ENCODE measurements around the gene CPLX3.

Gene CPLX3

DNA sequence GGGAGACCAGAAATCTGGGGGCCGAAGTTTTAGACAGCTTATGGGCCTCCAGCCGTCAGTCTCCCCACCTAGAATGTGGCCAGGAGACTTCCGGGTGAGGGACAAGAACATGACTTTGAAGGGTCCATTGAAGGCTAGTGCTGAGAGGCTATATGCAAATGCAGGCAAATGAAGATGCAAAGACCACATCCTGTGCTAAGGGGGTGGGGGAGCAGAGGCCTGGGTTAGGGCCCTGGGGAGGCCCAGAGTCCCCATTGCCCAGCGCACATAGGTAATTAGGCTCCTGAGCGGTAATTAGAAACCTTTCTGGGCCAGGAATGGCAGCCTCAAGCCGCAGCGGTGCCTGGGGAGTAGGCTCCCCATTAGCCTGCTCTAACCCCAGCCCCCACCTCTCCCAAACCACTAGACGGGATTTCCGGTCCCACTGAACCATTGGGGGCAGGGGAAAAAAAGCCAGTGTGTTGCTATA, 37.7 kb upstream of the CPLX3 start:
- Histone ChIP-seq H3K36me3 (ENCODE audit: control insufficient read depth in 5 of 5, insufficient read depth in 5 of 5, low read length in 5 of 5) (peaks cover 0 to 2% (median 0%) of the 10 kb centered on the region in 5 donors), H3K27ac (ENCODE audit: low read depth, low read length) (no peak overlapping the region), H3K4me1 (ENCODE audit: control insufficient read depth in 5 of 5, insufficient read depth in 5 of 5, low read length in 5 of 5) (peaks cover 30 to 97% (median 95%) of the 10 kb centered on the region in 5 donors), H3K9me3 (ENCODE audit: control insufficient read depth in 5 of 5, low read length in 5 of 5) (no peaks in the 10 kb centered on the region), H3K9ac (ENCODE audit: low read length in 5 of 5) (peak overlapping the region in 1 of 5 donors; percentile 5), H3K4me3 (ENCODE audit: low read depth in 1 of 5, low read length in 5 of 5) (peak overlapping the region in 2 of 5 donors; percentile 7 to 35), H3K27me3 (ENCODE audit: control insufficient read depth in 5 of 5, insufficient read depth in 4 of 5, low read length in 5 of 5) (no peaks in the 10 kb centered on the region)

DNA sequence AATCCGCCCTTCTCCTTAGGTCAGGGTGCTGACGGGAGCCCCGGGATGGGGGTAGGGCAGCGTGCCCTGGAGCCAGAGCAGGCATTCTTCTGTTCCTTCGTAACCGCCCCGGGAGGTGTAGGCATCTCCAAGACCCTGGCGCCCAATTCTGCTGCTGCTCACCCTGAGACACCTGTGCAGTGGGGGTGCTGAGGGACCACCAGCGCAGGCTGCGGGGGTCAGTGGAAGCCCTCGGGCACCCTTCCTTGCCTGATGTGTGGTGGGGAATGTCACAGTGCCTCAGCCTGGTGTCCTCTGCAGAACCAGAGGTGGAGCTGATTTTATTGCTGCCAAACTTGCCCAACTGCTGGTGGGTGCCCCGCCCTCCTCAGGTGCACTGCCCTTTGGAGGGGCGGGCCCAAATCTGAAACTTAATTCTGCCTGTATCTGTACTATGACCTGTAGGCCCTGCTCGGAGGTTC, 37.2 kb upstream of the CPLX3 start:
- peak overlapping the region in 2 of 5 donors; percentile 5 to 59 for H3K9ac ChIP-seq (ENCODE audit: low read length in 5 of 5)
- H3K4me3 ChIP-seq (ENCODE audit: low read depth in 1 of 5, low read length in 5 of 5): peak overlapping the region in 3 of 5 donors; percentile 7 to 35 (median 8)
- no peaks in the 10 kb centered on the region for H3K9me3 ChIP-seq (ENCODE audit: control insufficient read depth in 5 of 5, low read length in 5 of 5)
- H3K36me3 ChIP-seq (ENCODE audit: control insufficient read depth in 5 of 5, insufficient read depth in 5 of 5, low read length in 5 of 5): peaks cover 0 to 2% (median 0%) of the 10 kb centered on the region in 5 donors
- H3K27ac ChIP-seq (ENCODE audit: low read depth, low read length): no peak overlapping the region
- H3K27me3 ChIP-seq (ENCODE audit: control insufficient read depth in 5 of 5, insufficient read depth in 4 of 5, low read length in 5 of 5): no peaks in the 10 kb centered on the region
- H3K4me1 ChIP-seq (ENCODE audit: control insufficient read depth in 5 of 5, insufficient read depth in 5 of 5, low read length in 5 of 5): peaks cover 27 to 92% (median 90%) of the 10 kb centered on the region in 5 donors

DNA sequence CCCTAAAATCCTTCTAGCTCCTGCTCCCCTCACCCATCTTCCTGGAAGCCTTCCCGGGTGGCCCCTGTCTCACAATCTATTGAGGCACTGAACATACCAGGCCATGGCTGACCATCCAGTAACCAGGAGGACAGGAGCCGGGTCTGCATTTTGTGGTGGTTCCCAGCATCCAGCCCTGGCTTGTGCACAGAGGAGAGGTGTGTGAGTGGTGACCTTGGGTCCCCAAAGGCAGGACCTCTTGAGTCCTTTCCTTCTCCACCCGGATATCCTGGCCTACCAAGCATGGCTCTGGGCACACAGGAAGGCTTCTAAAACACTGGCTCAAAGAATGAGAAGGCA, 36.7 kb upstream of the CPLX3 start:
- Histone ChIP-seq H3K9ac (ENCODE audit: low read length in 5 of 5) (peak overlapping the region; percentile 17 to 63 (median 49)), H3K4me1 (ENCODE audit: control insufficient read depth in 5 of 5, insufficient read depth in 5 of 5, low read length in 5 of 5) (peaks cover 27 to 89% (median 85%) of the 10 kb centered on the region in 5 donors), H3K27me3 (ENCODE audit: control insufficient read depth in 5 of 5, insufficient read depth in 4 of 5, low read length in 5 of 5) (no peaks in the 10 kb centered on the region), H3K36me3 (ENCODE audit: control insufficient read depth in 5 of 5, insufficient read depth in 5 of 5, low read length in 5 of 5) (peaks cover 0 to 3% (median 0%) of the 10 kb centered on the region in 5 donors), H3K27ac (ENCODE audit: low read depth, low read length) (peak overlapping the region; percentile 17), H3K9me3 (ENCODE audit: control insufficient read depth in 5 of 5, low read length in 5 of 5) (no peaks in the 10 kb centered on the region), H3K4me3 (ENCODE audit: low read depth in 1 of 5, low read length in 5 of 5) (peak overlapping the region in 3 of 5 donors; percentile 7 to 45 (median 8))

DNA sequence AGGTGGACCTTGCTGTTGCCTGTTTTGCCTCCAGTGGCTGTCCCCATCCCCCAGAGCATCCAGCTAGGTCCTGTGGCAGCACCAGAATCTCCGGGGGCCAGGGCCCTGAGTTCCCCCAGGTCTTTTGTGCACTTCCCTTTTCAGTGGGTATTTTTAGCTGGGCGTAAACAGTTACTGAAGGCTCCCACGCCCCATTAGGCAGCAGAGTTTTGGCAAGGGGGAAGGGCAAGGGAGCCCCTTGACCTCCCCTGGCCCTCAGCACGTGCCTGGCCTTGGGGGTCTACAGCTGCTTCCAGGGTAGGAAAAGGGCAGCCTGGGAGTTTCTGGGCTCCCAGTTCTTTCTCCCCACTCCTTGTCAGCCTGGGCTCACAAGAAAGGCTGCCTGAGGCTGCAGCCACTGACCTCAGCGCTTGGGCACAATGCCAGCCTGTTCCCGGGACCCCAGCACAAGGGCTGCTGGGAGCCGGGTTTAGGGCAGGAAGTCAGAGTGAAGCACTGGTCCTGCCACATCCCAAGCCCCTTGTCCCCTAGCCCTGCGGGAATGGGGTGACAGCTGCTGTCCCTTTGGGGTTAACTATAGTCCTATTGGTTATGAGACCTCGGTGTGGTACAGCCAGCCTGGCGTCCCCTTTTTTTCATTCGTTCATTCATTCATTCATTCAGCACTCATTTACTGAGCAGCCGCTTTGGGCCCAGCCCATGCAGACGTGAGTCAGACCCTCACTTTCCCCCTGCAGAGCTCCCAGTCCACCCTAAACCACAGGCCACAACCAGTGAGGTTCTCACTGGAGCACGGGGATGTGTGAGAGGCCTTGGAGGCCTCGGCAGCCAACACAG, 36.1 kb upstream of the CPLX3 start:
- Histone ChIP-seq H3K36me3 (ENCODE audit: control insufficient read depth in 5 of 5, insufficient read depth in 5 of 5, low read length in 5 of 5) (peaks cover 0 to 8% (median 1%) of the 10 kb centered on the region in 5 donors), H3K9ac (ENCODE audit: low read length in 5 of 5) (peak overlapping the region; percentile 17 to 63 (median 49)), H3K9me3 (ENCODE audit: control insufficient read depth in 5 of 5, low read length in 5 of 5) (no peaks in the 10 kb centered on the region), H3K27me3 (ENCODE audit: control insufficient read depth in 5 of 5, insufficient read depth in 4 of 5, low read length in 5 of 5) (no peaks in the 10 kb centered on the region), H3K27ac (ENCODE audit: low read depth, low read length) (peak overlapping the region; percentile 17), H3K4me1 (ENCODE audit: control insufficient read depth in 5 of 5, insufficient read depth in 5 of 5, low read length in 5 of 5) (peaks cover 27 to 87% (median 79%) of the 10 kb centered on the region in 5 donors), H3K4me3 (ENCODE audit: low read depth in 1 of 5, low read length in 5 of 5) (peak overlapping the region in 3 of 5 donors; percentile 3 to 45 (median 8))

DNA sequence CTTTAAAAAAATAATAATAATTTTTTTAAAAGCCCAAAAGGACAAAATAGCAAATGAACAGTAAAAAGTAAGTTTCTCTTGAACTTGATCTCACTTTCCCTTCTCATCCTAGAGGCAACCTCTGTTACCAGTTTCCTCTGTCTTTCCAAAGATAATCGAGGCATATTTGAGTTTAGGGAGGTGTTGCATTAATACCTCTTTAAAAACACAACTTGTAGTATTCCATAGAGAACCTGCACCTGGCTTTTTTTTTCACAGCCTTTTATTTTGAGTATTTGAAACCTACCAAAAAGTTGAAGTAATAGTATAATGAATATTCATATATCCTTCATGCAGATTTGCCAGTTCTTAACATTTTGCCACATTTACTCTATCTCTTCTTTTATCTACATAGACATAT, 35.4 kb upstream of the CPLX3 start:
- Histone ChIP-seq H3K9me3 (ENCODE audit: control insufficient read depth in 5 of 5, low read length in 5 of 5) (no peaks in the 10 kb centered on the region), H3K36me3 (ENCODE audit: control insufficient read depth in 5 of 5, insufficient read depth in 5 of 5, low read length in 5 of 5) (peaks cover 0 to 8% (median 2%) of the 10 kb centered on the region in 5 donors), H3K4me3 (ENCODE audit: low read depth in 1 of 5, low read length in 5 of 5) (no peak overlapping the region), H3K4me1 (ENCODE audit: control insufficient read depth in 5 of 5, insufficient read depth in 5 of 5, low read length in 5 of 5) (peaks cover 23 to 80% (median 73%) of the 10 kb centered on the region in 5 donors), H3K27me3 (ENCODE audit: control insufficient read depth in 5 of 5, insufficient read depth in 4 of 5, low read length in 5 of 5) (no peaks in the 10 kb centered on the region), H3K27ac (ENCODE audit: low read depth, low read length) (no peak overlapping the region), H3K9ac (ENCODE audit: low read length in 5 of 5) (no peak overlapping the region)

DNA sequence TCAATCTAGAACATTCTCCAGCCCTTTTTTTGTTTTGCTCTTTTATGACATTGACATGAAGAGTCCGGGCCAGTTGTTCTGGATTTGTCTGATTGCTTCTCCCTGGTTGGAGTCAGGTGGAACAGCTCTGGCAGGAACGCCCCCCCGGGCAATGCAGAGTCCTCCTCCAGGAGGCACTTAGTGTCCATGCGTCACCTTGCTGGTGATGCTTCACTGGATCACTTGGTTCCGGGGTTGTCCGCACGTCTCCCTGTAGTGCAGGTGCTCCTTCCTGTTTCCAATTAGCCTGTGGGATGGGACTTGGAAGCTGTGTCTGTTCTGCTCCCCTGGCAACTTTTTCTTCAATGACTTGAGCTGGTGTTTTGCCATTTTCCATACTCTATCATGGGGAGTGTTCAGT, 34.8 kb upstream of the CPLX3 start:
- Histone ChIP-seq H3K27me3 (ENCODE audit: control insufficient read depth in 5 of 5, insufficient read depth in 4 of 5, low read length in 5 of 5) (no peaks in the 10 kb centered on the region), H3K4me1 (ENCODE audit: control insufficient read depth in 5 of 5, insufficient read depth in 5 of 5, low read length in 5 of 5) (peaks cover 21 to 73% (median 66%) of the 10 kb centered on the region in 5 donors), H3K9me3 (ENCODE audit: control insufficient read depth in 5 of 5, low read length in 5 of 5) (no peaks in the 10 kb centered on the region), H3K27ac (ENCODE audit: low read depth, low read length) (no peak overlapping the region), H3K36me3 (ENCODE audit: control insufficient read depth in 5 of 5, insufficient read depth in 5 of 5, low read length in 5 of 5) (peaks cover 0 to 11% (median 2%) of the 10 kb centered on the region in 5 donors), H3K9ac (ENCODE audit: low read length in 5 of 5) (no peak overlapping the region), H3K4me3 (ENCODE audit: low read depth in 1 of 5, low read length in 5 of 5) (no peak overlapping the region)

DNA sequence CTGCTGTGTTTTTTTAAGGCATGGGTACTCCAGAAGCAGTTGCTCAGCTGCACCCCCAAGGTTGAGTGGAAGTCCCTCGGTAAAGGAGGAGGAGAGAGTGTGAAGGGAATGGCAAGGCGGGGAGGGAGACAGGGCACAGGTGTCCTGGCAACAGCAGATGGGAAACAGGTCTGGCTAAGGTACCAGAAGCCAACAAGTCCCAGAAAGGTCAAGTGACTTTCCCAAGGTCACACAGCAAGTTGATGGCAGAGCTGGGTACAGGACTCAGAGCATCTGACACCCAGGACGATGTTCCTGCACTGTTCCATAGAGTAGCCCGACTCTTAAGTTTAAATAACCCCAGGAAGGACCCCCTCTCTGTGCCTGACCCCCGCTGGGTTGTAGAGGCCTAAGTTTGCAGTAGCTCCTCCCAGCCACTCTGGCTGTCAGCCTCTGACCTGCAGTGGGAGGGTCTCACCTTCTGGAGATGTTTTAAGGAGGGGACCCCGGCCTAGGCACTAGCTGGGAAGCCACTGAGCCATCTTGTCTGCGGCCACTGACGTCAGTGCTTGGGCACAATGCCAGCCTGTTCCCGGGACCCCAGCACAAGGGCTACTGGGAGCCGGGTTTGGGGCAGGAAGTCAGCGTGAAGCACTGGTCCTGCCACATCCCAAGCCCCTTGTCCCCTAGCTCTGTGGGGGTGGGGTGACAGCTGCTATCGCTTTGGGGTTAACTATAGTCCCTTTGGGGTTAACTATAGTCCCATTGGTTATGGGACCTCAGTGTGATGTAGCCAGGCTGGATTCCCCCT, 34.0 kb upstream of the CPLX3 start:
- no peak overlapping the region for H3K27ac ChIP-seq (ENCODE audit: low read depth, low read length)
- no peaks in the 10 kb centered on the region for H3K9me3 ChIP-seq (ENCODE audit: control insufficient read depth in 5 of 5, low read length in 5 of 5)
- peaks cover 0 to 11% (median 2%) of the 10 kb centered on the region in 5 donors for H3K36me3 ChIP-seq (ENCODE audit: control insufficient read depth in 5 of 5, insufficient read depth in 5 of 5, low read length in 5 of 5)
- peaks cover 19 to 65% (median 59%) of the 10 kb centered on the region in 5 donors for H3K4me1 ChIP-seq (ENCODE audit: control insufficient read depth in 5 of 5, insufficient read depth in 5 of 5, low read length in 5 of 5)
- H3K4me3 ChIP-seq (ENCODE audit: low read depth in 1 of 5, low read length in 5 of 5): no peak overlapping the region
- no peaks in the 10 kb centered on the region for H3K27me3 ChIP-seq (ENCODE audit: control insufficient read depth in 5 of 5, insufficient read depth in 4 of 5, low read length in 5 of 5)
- H3K9ac ChIP-seq (ENCODE audit: low read length in 5 of 5): peak overlapping the region in 2 of 5 donors; percentile 28 to 48

DNA sequence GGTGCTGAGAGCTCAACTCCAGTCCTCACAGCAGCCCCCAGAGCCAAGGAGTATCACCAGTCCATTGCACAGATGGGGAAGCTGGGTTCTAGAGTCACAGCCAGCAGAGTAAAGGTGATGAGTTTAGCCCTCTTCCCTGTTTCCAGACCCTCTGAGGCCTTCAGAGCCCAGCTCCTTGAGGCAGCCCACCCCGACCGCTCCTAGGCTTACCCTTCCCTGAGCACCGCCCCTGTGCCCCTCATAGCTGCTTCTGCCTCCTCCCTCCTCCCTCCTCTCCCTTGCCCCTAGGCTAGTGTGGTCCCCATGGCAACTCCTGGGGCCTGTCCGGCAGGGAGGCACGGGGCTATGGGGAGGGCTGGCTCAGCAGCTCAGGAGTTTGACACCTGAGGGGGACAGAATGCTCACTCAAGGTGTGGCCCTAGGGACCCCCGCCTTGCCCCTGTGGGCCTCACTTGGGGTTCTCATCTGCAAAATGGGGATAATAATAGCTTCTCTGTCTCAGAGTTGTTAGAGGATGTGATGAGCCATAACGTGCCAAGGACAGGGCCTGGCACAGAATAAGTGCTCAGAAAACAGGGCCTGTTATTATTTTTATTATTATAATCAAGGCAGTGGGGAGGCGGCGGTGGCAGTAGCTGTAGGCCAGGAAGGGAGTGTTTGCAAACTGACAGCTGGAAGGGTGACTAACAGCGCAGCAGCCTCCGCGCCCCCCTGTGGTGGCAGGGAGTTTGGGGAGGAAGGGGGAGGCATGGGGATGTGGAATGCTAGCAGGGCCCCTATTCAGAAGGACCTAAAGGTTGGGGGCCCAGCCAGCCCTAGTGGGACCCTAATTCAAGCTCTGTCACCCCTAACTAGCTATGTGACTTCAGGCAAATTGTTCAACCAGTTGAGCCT, 33.0 kb upstream of the CPLX3 start:
- no peaks in the 10 kb centered on the region for H3K27me3 ChIP-seq (ENCODE audit: control insufficient read depth in 5 of 5, insufficient read depth in 4 of 5, low read length in 5 of 5)
- H3K9me3 ChIP-seq (ENCODE audit: control insufficient read depth in 5 of 5, low read length in 5 of 5): no peaks in the 10 kb centered on the region
- peak overlapping the region in 1 of 5 donors; percentile 12 for H3K9ac ChIP-seq (ENCODE audit: low read length in 5 of 5)
- H3K4me1 ChIP-seq (ENCODE audit: control insufficient read depth in 5 of 5, insufficient read depth in 5 of 5, low read length in 5 of 5): peaks cover 13 to 56% (median 49%) of the 10 kb centered on the region in 5 donors
- no peak overlapping the region for H3K27ac ChIP-seq (ENCODE audit: low read depth, low read length)
- H3K4me3 ChIP-seq (ENCODE audit: low read depth in 1 of 5, low read length in 5 of 5): no peak overlapping the region
- H3K36me3 ChIP-seq (ENCODE audit: control insufficient read depth in 5 of 5, insufficient read depth in 5 of 5, low read length in 5 of 5): peaks cover 0 to 20% (median 5%) of the 10 kb centered on the region in 5 donors

DNA sequence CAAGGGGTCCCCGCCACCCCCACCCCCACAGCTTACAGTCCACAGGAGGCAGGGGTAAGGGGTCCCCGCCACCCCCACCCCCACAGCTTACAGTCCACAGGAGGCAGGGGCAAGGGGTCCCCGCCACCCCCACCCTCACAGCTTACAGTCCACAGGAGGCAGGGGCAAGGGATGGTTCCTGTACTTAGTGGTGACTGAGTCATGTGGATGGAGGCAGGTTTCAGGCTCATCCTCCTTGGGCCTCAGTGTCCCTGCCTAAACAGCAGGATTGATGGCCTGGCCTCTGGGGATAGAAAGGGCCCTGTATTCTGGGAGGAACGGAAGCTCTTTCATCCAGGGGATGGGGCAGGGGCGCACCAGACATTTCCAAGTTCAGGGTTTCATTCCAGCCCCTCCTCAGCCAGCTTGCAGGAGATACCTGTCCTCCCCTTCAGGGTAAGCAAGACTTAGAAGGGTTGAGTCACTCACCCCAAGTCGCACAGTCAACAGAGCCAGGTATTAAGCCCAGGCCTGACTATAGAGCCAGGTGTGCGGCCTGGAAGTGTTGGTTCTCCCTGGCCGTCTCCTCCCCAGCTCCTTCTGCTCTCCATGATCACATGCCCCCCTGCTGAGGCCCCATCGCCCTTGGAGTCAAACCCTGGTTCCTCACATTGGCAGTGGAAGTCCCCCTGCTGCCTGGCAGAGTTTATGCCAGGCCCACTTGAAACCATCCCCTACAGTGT, 32.0 kb upstream of the CPLX3 start:
- Histone ChIP-seq H3K27me3 (ENCODE audit: control insufficient read depth in 5 of 5, insufficient read depth in 4 of 5, low read length in 5 of 5) (no peaks in the 10 kb centered on the region), H3K9ac (ENCODE audit: low read length in 5 of 5) (peak overlapping the region in 1 of 5 donors; percentile 16), H3K4me1 (ENCODE audit: control insufficient read depth in 5 of 5, insufficient read depth in 5 of 5, low read length in 5 of 5) (peaks cover 12 to 50% (median 40%) of the 10 kb centered on the region in 5 donors), H3K9me3 (ENCODE audit: control insufficient read depth in 5 of 5, low read length in 5 of 5) (no peaks in the 10 kb centered on the region), H3K27ac (ENCODE audit: low read depth, low read length) (no peak overlapping the region), H3K4me3 (ENCODE audit: low read depth in 1 of 5, low read length in 5 of 5) (no peak overlapping the region), H3K36me3 (ENCODE audit: control insufficient read depth in 5 of 5, insufficient read depth in 5 of 5, low read length in 5 of 5) (peaks cover 0 to 31% (median 14%) of the 10 kb centered on the region in 5 donors)
